Neural cell (in vitro differentiated cells): ENCODE results near the gene ATG2A. TPM values are rescaled to one million over a fixed set of nuclear protein-coding genes. Genes with fewer than 3 reads are reported as not detected.

Experiments
- H2AFZ ChIP-seq: fragments of 200-600, 300-800 bp; sonication (generic), shearing (Covaris generic); 2 replicates; pipeline ENCODE4 v1.6.0; 2014; ENCODE audit warnings: low read depth, mild to moderate bottlenecking, antibody characterized with exemption, low read length, moderate library complexity
- H3F3A ChIP-seq: fragments of 200-600 bp; shearing (Covaris generic); 2 replicates; pipeline ENCODE4 v1.6.1; 2016; ENCODE audit warnings: mild to moderate bottlenecking, moderate library complexity, mixed read lengths, antibody characterized with exemption, low read length; ENCODE audit not compliant: insufficient read depth, poor library complexity, severe bottlenecking
- H3K27ac ChIP-seq: fragments of 200-600, 300-800 bp; sonication (generic), shearing (Covaris generic); 2 replicates; pipeline ENCODE4 v1.5.1; 2014; ENCODE audit warnings: mild to moderate bottlenecking, low read length, moderate library complexity
- H3K27me3 ChIP-seq: fragments of 300-800, 200-600 bp; sonication (generic), shearing (Covaris generic); 2 replicates; pipeline ENCODE4 v1.6.0; 2014; ENCODE audit warnings: mild to moderate bottlenecking, low read depth, low read length, moderate library complexity; ENCODE audit not compliant: insufficient read depth
- H3K36me3 ChIP-seq: fragments of 300-800, 200-600 bp; sonication (generic), shearing (Covaris generic); 2 replicates; pipeline ENCODE4 v1.5.1; 2014; ENCODE audit warnings: mild to moderate bottlenecking, antibody characterized with exemption, low read length, moderate library complexity; ENCODE audit not compliant: insufficient read depth
- H3K4me2 ChIP-seq: fragments of 300-800, 200-600 bp; sonication (generic), shearing (Covaris generic); 2 replicates; pipeline ENCODE4 v1.6.0; 2014; ENCODE audit warnings: mild to moderate bottlenecking, low read length
- H3K4me3 ChIP-seq: fragments of 300-800, 200-600 bp; sonication (generic), shearing (Covaris generic); 2 replicates; pipeline ENCODE4 v1.5.1; 2014; ENCODE audit warnings: mild to moderate bottlenecking, low read length, moderate library complexity
- H3K79me2 ChIP-seq: fragments of 200-600 bp; shearing (Covaris generic); replicated peaks from 2 replicates; pipeline ENCODE4 v1.6.0; 2014; ENCODE audit warnings: mild to moderate bottlenecking, low read length, moderate library complexity; ENCODE audit not compliant: insufficient read depth
- H3K9ac ChIP-seq: fragments of 300-800, 200-600 bp; sonication (generic), shearing (Covaris generic); 2 replicates; pipeline ENCODE4 v1.6.1; 2016; ENCODE audit warnings: mild to moderate bottlenecking, low read length, mixed read lengths
- H3K9me2 ChIP-seq: fragments of 200-600 bp; shearing (Covaris generic); 2 replicates; pipeline ENCODE4 v1.6.1; 2016; ENCODE audit warnings: mild to moderate bottlenecking, low read length, mixed read lengths; ENCODE audit not compliant: insufficient read depth
- H3K9me3 ChIP-seq: fragments of 200-600, 300-800 bp; sonication (generic), shearing (Covaris generic); 2 replicates; pipeline ENCODE4 v1.6.1; 2016; ENCODE audit warnings: mild to moderate bottlenecking, mixed run types, low read length, moderate library complexity, mixed read lengths
- H4K20me1 ChIP-seq: fragments of 200-600 bp; shearing (Covaris generic); 2 replicates; pipeline ENCODE4 v1.6.1; 2016; ENCODE audit warnings: mild to moderate bottlenecking, mixed run types; ENCODE audit not compliant: insufficient read depth
- EP300 ChIP-seq: fragments of 450-650 bp; conservative IDR thresholded peaks from 2 replicates; pipeline ENCODE4 v1.6.1; 2014; ENCODE audit warnings: antibody characterized with exemption, mild to moderate bottlenecking, moderate library complexity; ENCODE audit not compliant: poor library complexity, severe bottlenecking
- EZH2 ChIP-seq: fragments of 200-600, 300-800 bp; shearing (Covaris generic), sonication (generic); IDR thresholded peaks from 2 replicates; pipeline ENCODE4 v1.6.1; 2014; ENCODE audit warnings: antibody characterized with exemption, low read length, borderline replicate concordance, mild to moderate bottlenecking; ENCODE audit not compliant: insufficient read depth, poor library complexity, severe bottlenecking
- MXI1 ChIP-seq: fragments of 450-650 bp; conservative IDR thresholded peaks from 2 replicates; pipeline ENCODE4 v1.6.1; 2014; ENCODE audit warnings: antibody characterized with exemption, mild to moderate bottlenecking; ENCODE audit not compliant: poor library complexity, severe bottlenecking
- POLR2AphosphoS5 ChIP-seq: IDR thresholded peaks from 2 replicates; pipeline ENCODE4 v1.6.1; 2012
- RAD21 ChIP-seq: fragments of 450-650 bp; conservative IDR thresholded peaks from 2 replicates; pipeline ENCODE4 v1.6.1; 2014; ENCODE audit warnings: antibody characterized with exemption, mild to moderate bottlenecking, moderate library complexity
- REST ChIP-seq: IDR thresholded peaks from 2 replicates; pipeline ENCODE4 v1.6.1; 2012; ENCODE audit warnings: borderline replicate concordance
- SMC3 ChIP-seq: fragments of 450-650 bp; conservative IDR thresholded peaks from 2 replicates; pipeline ENCODE4 v1.6.1; 2014; ENCODE audit warnings: antibody characterized with exemption, mild to moderate bottlenecking, moderate library complexity; ENCODE audit not compliant: poor library complexity
- TAF1 ChIP-seq: IDR thresholded peaks from 2 replicates; pipeline ENCODE4 v1.6.1; 2012; ENCODE audit warnings: low read depth
- polyA plus RNA-seq: library from polyadenylated mRNA; depleted of rRNA; stranded (reverse); fragments of >200 nt; gene quantifications from 2 replicates; pipeline ENCODE4 v1.2.3, GENCODE V29; 2014
- TF ChIP-seq, protein P1 (sequence below): fragments of 450-650 bp; IDR thresholded peaks from 2 replicates; pipeline ENCODE4 v1.5.1; 2014; ENCODE audit warnings: antibody characterized with exemption, mild to moderate bottlenecking, moderate library complexity; ENCODE audit not compliant: poor library complexity, severe bottlenecking

ATG2A gene
- polyA plus RNA-seq, 1 donor from 2014 or later = 7.5 TPM

DNA sequence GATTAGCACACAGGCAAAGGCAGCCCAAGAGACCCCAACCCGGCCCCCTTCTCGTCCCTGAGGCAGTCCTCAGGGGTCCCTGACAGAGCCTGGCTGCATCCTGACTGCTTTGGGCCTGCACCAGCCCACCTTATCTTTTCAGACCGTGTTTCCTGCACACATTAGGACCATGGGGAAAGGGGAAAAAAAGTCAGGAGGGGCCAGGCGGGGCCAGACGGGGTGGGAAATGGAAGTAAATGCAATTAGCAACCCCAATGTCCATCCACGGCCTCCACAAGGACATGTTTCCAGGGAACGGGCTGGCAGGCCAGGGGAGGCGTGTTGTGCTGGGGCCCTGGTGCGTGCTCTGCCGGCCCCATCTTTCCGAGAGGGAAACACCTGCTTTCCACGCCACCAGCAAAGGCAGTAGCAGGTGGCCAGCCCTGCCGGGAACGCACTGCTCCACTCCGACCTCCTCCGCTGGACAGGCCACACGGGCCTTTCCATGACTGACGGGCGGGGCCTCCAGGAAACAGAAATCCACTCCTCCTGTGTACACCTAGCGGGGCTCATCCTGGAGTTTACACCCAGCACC is 46.0 kb downstream of the ATG2A start:
- no peaks in the 10 kb centered on the region for H3K27me3 ChIP-seq
- H3K4me3 ChIP-seq = no peak overlapping the region
- TF ChIP-seq REST = no peak
- no peak overlapping the region for H3K4me2 ChIP-seq
- H3K9me3 ChIP-seq = no peaks in the 10 kb centered on the region
- H3F3A ChIP-seq = no peaks in the 10 kb centered on the region
- H3K27ac ChIP-seq = no peak overlapping the region
- peaks cover 14% of the 10 kb centered on the region for H3K79me2 ChIP-seq
- H3K9me2 ChIP-seq = no peaks in the 10 kb centered on the region
- H3K36me3 ChIP-seq = no peaks in the 10 kb centered on the region
- H2AFZ ChIP-seq = no peak overlapping the region
- no peaks in the 10 kb centered on the region for H4K20me1 ChIP-seq
- H3K9ac ChIP-seq = no peak overlapping the region

DNA sequence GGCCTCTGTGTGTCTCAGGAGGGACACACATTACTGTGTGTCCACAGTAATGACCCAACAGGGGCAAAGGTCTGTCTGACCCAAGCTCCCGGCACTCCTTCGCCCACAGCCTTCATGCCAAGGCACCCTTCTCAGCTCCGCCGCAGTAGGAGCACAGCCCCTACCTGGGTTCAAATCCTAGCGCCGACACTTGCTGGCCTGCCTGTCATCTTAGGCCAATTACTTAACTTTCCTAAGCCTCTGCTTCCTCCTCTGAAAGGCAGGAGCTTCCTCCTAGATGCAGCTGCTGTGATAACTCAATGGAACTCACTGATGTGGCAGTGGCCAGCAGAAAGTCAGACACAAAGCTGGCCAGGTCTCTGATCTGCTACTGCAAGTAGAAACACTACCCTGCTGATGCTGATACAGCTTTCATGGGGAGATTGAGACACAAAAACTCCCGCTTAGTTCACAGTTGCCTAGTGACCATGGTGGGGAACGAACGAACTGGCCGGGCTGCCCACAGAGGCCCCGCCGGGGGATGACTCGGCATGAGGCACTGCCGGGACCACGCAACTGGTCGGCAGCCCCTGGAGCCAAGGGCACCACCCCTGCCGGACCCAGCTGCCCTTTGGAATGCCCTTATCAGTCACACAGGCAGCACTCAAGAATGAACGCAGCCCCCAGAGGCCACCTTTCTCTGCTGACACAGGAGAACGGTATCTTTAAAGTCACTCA is 46.7 kb downstream of the ATG2A start:
- H3K4me2 ChIP-seq = no peak overlapping the region
- H3K27me3 ChIP-seq = no peaks in the 10 kb centered on the region
- no peaks in the 10 kb centered on the region for H3K9me3 ChIP-seq
- no peak for TF ChIP-seq POLR2AphosphoS5
- no peak for TF ChIP-seq EP300
- H4K20me1 ChIP-seq = no peaks in the 10 kb centered on the region
- H3K27ac ChIP-seq = no peak overlapping the region
- H2AFZ ChIP-seq = no peak overlapping the region
- no peak overlapping the region for H3K4me3 ChIP-seq
- H3K9ac ChIP-seq = no peak overlapping the region
- no peaks in the 10 kb centered on the region for H3F3A ChIP-seq
- H3K9me2 ChIP-seq = no peaks in the 10 kb centered on the region
- H3K36me3 ChIP-seq = no peaks in the 10 kb centered on the region
- peaks cover 8% of the 10 kb centered on the region for H3K79me2 ChIP-seq

DNA sequence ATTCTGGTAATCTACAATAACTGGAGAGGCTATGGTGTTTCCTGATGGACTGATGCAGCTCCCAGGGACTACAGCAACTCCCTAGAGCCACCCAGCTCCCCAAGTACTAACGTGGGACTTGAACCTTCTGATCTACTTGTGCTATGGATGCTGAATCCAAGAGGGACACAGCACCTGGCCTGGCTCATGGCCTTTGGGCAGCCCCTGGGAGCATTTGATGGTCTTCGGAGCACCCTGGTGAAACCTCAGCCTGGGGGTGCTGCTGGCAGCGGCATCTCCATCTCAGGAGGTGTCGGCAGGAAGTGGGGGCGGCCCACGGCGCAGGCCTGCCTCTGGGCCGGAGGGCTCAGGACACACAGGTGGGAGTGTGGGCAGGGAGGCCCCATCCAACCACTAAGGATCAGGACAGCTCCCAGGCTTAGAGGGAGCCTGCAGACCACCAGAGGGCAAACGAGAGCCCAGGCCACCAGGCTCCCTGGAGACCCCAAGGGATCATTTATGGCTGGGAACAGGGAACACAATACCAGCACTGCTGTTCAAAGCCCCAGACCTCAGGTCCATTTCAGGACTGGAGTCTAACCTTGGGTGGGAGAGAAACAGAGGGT is 47.3 kb downstream of the ATG2A start:
- H3K4me2 ChIP-seq = no peak overlapping the region
- no peaks in the 10 kb centered on the region for H3K9me3 ChIP-seq
- TF ChIP-seq MXI1 (no peak), REST (no peak), EZH2 (no peak), RAD21 (no peak), POLR2AphosphoS5 (no peak), EP300 (no peak), SMC3 (no peak), TAF1 (no peak)
- TF ChIP-seq, protein P1, sequence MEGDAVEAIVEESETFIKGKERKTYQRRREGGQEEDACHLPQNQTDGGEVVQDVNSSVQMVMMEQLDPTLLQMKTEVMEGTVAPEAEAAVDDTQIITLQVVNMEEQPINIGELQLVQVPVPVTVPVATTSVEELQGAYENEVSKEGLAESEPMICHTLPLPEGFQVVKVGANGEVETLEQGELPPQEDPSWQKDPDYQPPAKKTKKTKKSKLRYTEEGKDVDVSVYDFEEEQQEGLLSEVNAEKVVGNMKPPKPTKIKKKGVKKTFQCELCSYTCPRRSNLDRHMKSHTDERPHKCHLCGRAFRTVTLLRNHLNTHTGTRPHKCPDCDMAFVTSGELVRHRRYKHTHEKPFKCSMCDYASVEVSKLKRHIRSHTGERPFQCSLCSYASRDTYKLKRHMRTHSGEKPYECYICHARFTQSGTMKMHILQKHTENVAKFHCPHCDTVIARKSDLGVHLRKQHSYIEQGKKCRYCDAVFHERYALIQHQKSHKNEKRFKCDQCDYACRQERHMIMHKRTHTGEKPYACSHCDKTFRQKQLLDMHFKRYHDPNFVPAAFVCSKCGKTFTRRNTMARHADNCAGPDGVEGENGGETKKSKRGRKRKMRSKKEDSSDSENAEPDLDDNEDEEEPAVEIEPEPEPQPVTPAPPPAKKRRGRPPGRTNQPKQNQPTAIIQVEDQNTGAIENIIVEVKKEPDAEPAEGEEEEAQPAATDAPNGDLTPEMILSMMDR = no peak
- H3K9ac ChIP-seq = no peak overlapping the region
- no peaks in the 10 kb centered on the region for H3F3A ChIP-seq
- no peak overlapping the region for H3K27ac ChIP-seq
- no peaks in the 10 kb centered on the region for H3K36me3 ChIP-seq
- H3K9me2 ChIP-seq = no peaks in the 10 kb centered on the region
- no peaks in the 10 kb centered on the region for H4K20me1 ChIP-seq
- no peaks in the 10 kb centered on the region for H3K27me3 ChIP-seq
- no peak overlapping the region for H3K4me3 ChIP-seq
- peaks cover 7% of the 10 kb centered on the region for H3K79me2 ChIP-seq
- H2AFZ ChIP-seq = no peak overlapping the region
